ENCODE measurements around the gene SPAG6.

The SPAG6 gene

GRCh38 chr10:22321924-22322640 is 23.2 kb upstream of the SPAG6 start:
- DNase-seq (ENCODE audit: low spot score), result peak; percentile 36

- DNase-seq (ENCODE audit: low spot score), result no peak
These were observed 22.6 kb upstream of the SPAG6 start for GRCh38 chr10:22322641-22323160.

- no peak for DNase-seq (ENCODE audit: low spot score)
These were observed 21.6 kb upstream of the SPAG6 start for GRCh38 chr10:22323538-22324305.

GRCh38 chr10:22324413-22324812 is 20.9 kb upstream of the SPAG6 start:
- no peak for DNase-seq (ENCODE audit: low spot score)

- DNase-seq (ENCODE audit: low spot score), result no peak
These were observed 20.4 kb upstream of the SPAG6 start for GRCh38 chr10:22324893-22325271.

- DNase-seq (ENCODE audit: low spot score), result peak; percentile 46
These were observed 19.8 kb upstream of the SPAG6 start for GRCh38 chr10:22325272-22326144.

GRCh38 chr10:22326145-22326702 is 19.1 kb upstream of the SPAG6 start:
- no peak for DNase-seq (ENCODE audit: low spot score)

- DNase-seq (ENCODE audit: low spot score), result no peak
These were observed 16.1 kb upstream of the SPAG6 start for GRCh38 chr10:22329150-22329549.

- no peak for DNase-seq (ENCODE audit: low spot score)
These were observed 13.1 kb upstream of the SPAG6 start for GRCh38 chr10:22332116-22332692.

- DNase-seq (ENCODE audit: low spot score), result no peak
These were observed 11.9 kb upstream of the SPAG6 start for GRCh38 chr10:22333167-22333974.

GRCh38 chr10:22333975-22334282 is 11.4 kb upstream of the SPAG6 start:
- no peak for DNase-seq (ENCODE audit: low spot score)

GRCh38 chr10:22334414-22335172 is 10.7 kb upstream of the SPAG6 start:
- DNase-seq (ENCODE audit: low spot score), result no peak

GRCh38 chr10:22335173-22335933 is 9.9 kb upstream of the SPAG6 start:
- DNase-seq (ENCODE audit: low spot score), result peak; percentile 49

- no peak for DNase-seq (ENCODE audit: low spot score)
These were observed 7.0 kb upstream of the SPAG6 start for GRCh38 chr10:22338185-22338900.

GRCh38 chr10:22338931-22339330 is 6.4 kb upstream of the SPAG6 start:
- no peak for DNase-seq (ENCODE audit: low spot score)

GRCh38 chr10:22339761-22340328 is 5.5 kb upstream of the SPAG6 start:
- DNase-seq (ENCODE audit: low spot score), result no peak

GRCh38 chr10:22340329-22341189 is 4.7 kb upstream of the SPAG6 start:
- DNase-seq (ENCODE audit: low spot score), result peak; percentile 83

Measured in putamen (tissue), 1 donor.